CD4-positive, CD25-positive, alpha-beta regulatory T cell (primary cell): Measurements from ENCODE around the gene FBLN7. TPM values are rescaled to one million over a fixed set of nuclear protein-coding genes. Genes with fewer than 3 reads are reported as not detected.
"Not testable (repeated sequence)": the region's sequence is repeated elsewhere in the genome, so short reads cannot be mapped to it uniquely, and the experiment has no call there.

Experiments
- ATAC-seq, 2 donors: fragments of 150-1000 bp; cut with Tn5 transposase; one replicate each; pipeline ENCODE4 v1.10.0; 2021; ENCODE audit warnings: low read depth in 2 of 2, moderate number of reproducible peaks in 2 of 2, moderate library complexity in 1 of 2
- DNase-seq, 3 donors: peaks; one replicate each; pipeline versions ENCODE4 v3.0.0 to v3.0.0-alpha.2; 2012 to 2022; ENCODE audit warnings: mixed read lengths in 1 of 3
- H3K27ac ChIP-seq: one replicate; pipeline ENCODE4 v1.7.0; 2013; ENCODE audit warnings: mild to moderate bottlenecking, low read length; ENCODE audit not compliant: insufficient read depth, poor library complexity, severe bottlenecking
- H3K27me3 ChIP-seq: one replicate; pipeline ENCODE4 v1.7.0; 2013; ENCODE audit warnings: low read length; ENCODE audit not compliant: control insufficient read depth, insufficient read depth
- H3K36me3 ChIP-seq: one replicate; pipeline ENCODE4 v1.7.0; 2013; ENCODE audit warnings: mild to moderate bottlenecking, low read length, moderate library complexity; ENCODE audit not compliant: control insufficient read depth, insufficient read depth
- H3K4me1 ChIP-seq: 2 replicates; pipeline ENCODE4 v1.7.0; 2013; ENCODE audit warnings: mild to moderate bottlenecking, low read length; ENCODE audit not compliant: insufficient read depth, control insufficient read depth, poor library complexity, severe bottlenecking
- H3K4me3 ChIP-seq: one replicate; pipeline ENCODE4 v1.7.0; 2013; ENCODE audit warnings: low read depth, mild to moderate bottlenecking, low read length, moderate library complexity
- H3K9me3 ChIP-seq, 2 experiments: 1 replicate in 1 of 2; 2 replicates in 1 of 2; pipeline ENCODE4 v1.7.0; 2013; ENCODE audit warnings: low read length in 2 of 2, mild to moderate bottlenecking in 1 of 2, moderate library complexity in 1 of 2; ENCODE audit not compliant: control insufficient read depth in 2 of 2
- H3K27ac Mint-ChIP-seq, 3 donors: one replicate each; pipeline ENCODE4 v1.8.0; 2020 to 2022; ENCODE audit warnings: mild to moderate bottlenecking in 3 of 3, mixed read lengths in 3 of 3, moderate library complexity in 2 of 3
- H3K27me3 Mint-ChIP-seq: one replicate; pipeline ENCODE4 v1.8.0; 2022; ENCODE audit warnings: mild to moderate bottlenecking, mixed read lengths
- H3K36me3 Mint-ChIP-seq: one replicate; pipeline ENCODE4 v1.8.0; 2020; ENCODE audit warnings: mixed read lengths
- H3K4me1 Mint-ChIP-seq, 4 donors: one replicate each; pipeline ENCODE4 v1.8.0; 2020 to 2022; ENCODE audit warnings: mixed read lengths in 4 of 4, mild to moderate bottlenecking in 1 of 4
- H3K4me3 Mint-ChIP-seq, 4 donors: one replicate each; pipeline ENCODE4 v1.8.0; 2020 to 2022; ENCODE audit warnings: mild to moderate bottlenecking in 4 of 4, mixed read lengths in 4 of 4, moderate library complexity in 3 of 4
- H3K9me3 Mint-ChIP-seq, 7 donors: one replicate each; pipeline ENCODE4 v1.8.0; 2020 to 2022; ENCODE audit warnings: mixed read lengths in 7 of 7, mild to moderate bottlenecking in 3 of 7, moderate library complexity in 2 of 7
- polyA plus RNA-seq, 4 donors: library from polyadenylated mRNA; unstranded; fragments of 300-500 nt; fragmentation: Illumina TruSeq; gene quantifications; one replicate each; pipeline ENCODE4 v1.2.3, GENCODE V29; 2021
- total RNA-seq: library from RNA; stranded (reverse); gene quantifications from one replicate; pipeline ENCODE4 v1.2.3, GENCODE V29; 2022

Gene FBLN7
- total and polyA plus RNA-seq, 5 donors from 2014 or later = 19.3 to 40.2 (median 36.0) TPM

DNA sequence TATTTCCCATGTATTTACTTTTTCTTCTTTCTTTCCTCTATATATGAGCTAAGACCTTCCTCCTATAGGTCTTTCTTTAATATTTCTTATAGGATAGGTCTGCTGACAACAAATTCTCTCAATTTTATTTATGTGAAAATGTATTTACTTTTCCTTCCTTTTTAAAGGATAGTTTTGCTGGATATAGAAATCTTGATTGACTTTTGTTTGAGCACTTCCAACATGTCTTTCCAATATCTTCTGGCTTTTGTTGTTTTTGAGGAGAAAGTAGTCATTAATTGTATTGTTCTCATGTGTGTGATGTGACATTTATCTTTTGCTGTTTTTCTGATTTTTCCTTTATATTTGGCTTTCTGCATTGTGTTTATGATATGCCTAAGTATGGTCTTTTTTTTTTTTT, 28.9 kb upstream of the FBLN7 start:
- peaks cover 75% of the 10 kb centered on the region for H3K36me3 ChIP-seq

DNA sequence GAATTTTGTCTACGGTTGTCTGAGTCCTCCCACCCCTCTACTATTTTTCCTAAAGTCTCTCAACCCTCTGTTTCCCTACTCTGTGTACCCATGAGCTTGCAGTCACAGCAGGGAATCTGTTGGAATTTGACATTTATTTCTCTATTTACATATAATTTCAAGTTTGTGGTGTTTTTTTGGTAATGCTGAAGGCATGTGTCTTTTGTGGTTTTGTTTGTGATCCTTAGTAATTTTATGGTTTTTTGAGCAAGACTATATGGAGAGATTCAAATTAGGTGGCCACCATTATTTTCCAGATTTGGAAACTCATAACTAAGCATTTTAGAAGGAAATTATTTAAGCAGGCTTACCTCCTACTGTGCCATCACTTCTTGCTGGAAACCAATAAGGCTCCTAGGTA, 27.2 kb upstream of the FBLN7 start:
- Histone ChIP-seq H3K4me1 (no peaks in the 10 kb centered on the region), H3K36me3 (peaks cover 72% of the 10 kb centered on the region), H3K27me3 (no peaks in the 10 kb centered on the region), H3K4me3 (no peak overlapping the region), H3K27ac (no peak overlapping the region), H3K9me3 (peaks cover 14 to 15% of the 10 kb centered on the region in 2 experiments)
- DNase-seq (no peak), ATAC-seq (no peak)
- Mint-ChIP-seq H3K27ac (no peak overlapping the region), H3K4me1 (peaks cover 0 to 5% (median 4%) of the 10 kb centered on the region in 4 donors), H3K36me3 (peaks cover 72% of the 10 kb centered on the region), H3K9me3 (peaks cover 0 to 20% (median 5%) of the 10 kb centered on the region in 7 donors), H3K27me3 (no peaks in the 10 kb centered on the region), H3K4me3 (no peak overlapping the region)

More for the DNA sequence above, 28.9 kb upstream of the FBLN7 start:
- peaks cover 0 to 5% (median 4%) of the 10 kb centered on the region in 4 donors for H3K4me1 Mint-ChIP-seq
- ATAC-seq = no peak
- no peak for DNase-seq
- Histone ChIP-seq H3K4me1 (no peaks in the 10 kb centered on the region), H3K9me3 (peaks cover 14 to 15% of the 10 kb centered on the region in 2 experiments), H3K27ac (no peak overlapping the region), H3K27me3 (no peaks in the 10 kb centered on the region), H3K4me3 (no peak overlapping the region)
- peaks cover 0 to 20% (median 5%) of the 10 kb centered on the region in 7 donors for H3K9me3 Mint-ChIP-seq
- H3K4me3 Mint-ChIP-seq = no peak overlapping the region
- H3K36me3 Mint-ChIP-seq = peaks cover 79% of the 10 kb centered on the region
- no peak overlapping the region for H3K27ac Mint-ChIP-seq
- no peaks in the 10 kb centered on the region for H3K27me3 Mint-ChIP-seq

DNA sequence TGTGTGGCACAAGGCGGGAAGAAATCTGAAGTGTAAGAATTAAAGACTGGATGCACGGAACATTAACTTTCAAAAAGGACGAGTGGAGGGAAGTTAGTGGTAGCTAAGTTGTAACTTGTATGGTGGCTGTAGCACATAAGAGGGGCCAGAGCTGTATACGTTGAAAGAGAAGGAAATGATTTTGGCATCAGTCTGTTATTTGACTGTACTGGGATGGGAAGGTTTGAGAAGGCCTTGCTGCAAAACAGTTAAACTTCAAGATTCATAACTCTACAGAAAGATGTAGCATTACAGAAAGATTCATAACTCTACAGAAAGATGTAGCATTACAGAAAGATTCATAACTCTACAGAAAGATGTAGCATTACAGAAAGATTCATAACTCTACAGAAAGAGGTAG, 24.8 kb upstream of the FBLN7 start:
- H3K4me3 ChIP-seq, H3K27ac ChIP-seq, H3K27me3 ChIP-seq, H3K4me1 ChIP-seq, DNase-seq, H3K27me3 Mint-ChIP-seq, ATAC-seq, H3K4me1 Mint-ChIP-seq, H3K4me3 Mint-ChIP-seq: not testable (repeated sequence)
- H3K9me3 Mint-ChIP-seq = peaks cover 0 to 15% (median 5%) of the 10 kb centered on the region in 7 donors
- peaks cover 68% of the 10 kb centered on the region for H3K36me3 ChIP-seq
- peaks cover 12% of the 10 kb centered on the region in 2 experiments for H3K9me3 ChIP-seq
- peak overlapping the region in 2 of 3 donors; percentile 56 to 88 for H3K27ac Mint-ChIP-seq
- peaks cover 58% of the 10 kb centered on the region for H3K36me3 Mint-ChIP-seq

DNA sequence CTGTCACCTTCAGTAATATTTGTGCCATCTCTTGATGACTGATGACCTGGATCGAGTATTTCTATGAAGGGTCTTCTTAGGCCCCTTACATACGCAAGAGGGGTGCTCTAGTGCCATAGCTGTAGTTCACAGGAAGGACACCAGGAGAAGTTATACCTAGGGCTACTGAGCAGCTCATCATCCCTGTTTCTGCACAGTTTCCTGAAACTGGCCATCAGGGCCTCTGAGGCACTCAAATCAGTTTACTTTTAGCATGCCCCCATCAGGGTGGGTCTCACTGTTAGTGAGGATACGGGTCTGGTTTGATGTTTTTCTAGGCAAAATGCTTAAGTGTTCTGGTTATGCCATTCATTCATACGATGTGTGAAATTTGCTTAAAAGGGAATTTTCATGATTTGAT, 20.0 kb upstream of the FBLN7 start:
- Mint-ChIP-seq H3K27me3 (no peaks in the 10 kb centered on the region), H3K4me1 (peaks cover 0 to 7% (median 1%) of the 10 kb centered on the region in 4 donors), H3K4me3 (no peak overlapping the region), H3K9me3 (peaks cover 0 to 1% (median 0%) of the 10 kb centered on the region in 7 donors), H3K36me3 (peaks cover 16% of the 10 kb centered on the region), H3K27ac (no peak overlapping the region)
- no peak for ATAC-seq
- H3K27ac ChIP-seq = no peak overlapping the region
- DNase-seq = no peak
- H3K27me3 ChIP-seq = no peaks in the 10 kb centered on the region
- H3K36me3 ChIP-seq = peaks cover 25% of the 10 kb centered on the region
- H3K4me3 ChIP-seq = no peak overlapping the region
- H3K4me1 ChIP-seq = no peaks in the 10 kb centered on the region
- H3K9me3 ChIP-seq = no peaks in the 10 kb centered on the region

DNA sequence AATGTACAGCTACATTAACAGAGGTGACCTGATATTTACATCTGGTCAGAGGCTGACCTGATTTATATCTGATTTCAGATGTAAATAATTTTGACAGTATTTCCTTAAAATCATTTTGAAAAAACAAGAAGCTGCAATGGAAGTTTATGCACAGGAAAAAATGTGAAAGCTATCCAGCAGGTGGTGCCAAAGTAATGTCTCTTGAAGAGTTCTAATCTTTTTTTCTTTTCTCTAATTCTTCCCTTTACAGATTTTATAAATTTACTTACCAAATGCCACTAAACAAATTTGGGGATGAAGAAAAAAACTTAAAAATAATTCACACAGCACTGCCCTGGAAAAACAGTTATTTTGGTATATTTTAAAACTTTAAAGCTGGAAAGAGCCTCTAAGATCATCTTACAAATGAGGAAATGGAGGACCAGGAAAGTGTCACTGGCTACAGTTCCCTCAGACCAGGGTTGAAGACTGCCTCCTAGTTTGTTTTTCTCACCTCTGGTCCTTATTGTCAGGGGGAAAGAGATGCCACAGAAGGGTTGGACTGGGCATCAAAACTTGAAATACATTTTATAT, 16.4 kb upstream of the FBLN7 start:
- no peaks in the 10 kb centered on the region for H3K27me3 ChIP-seq
- H3K9me3 ChIP-seq = no peaks in the 10 kb centered on the region
- ATAC-seq (no peak), DNase-seq (peak; percentile 27 to 77 (median 69))
- H3K36me3 Mint-ChIP-seq = peaks cover 21% of the 10 kb centered on the region
- H3K4me1 ChIP-seq = no peaks in the 10 kb centered on the region
- no peaks in the 10 kb centered on the region for H3K27me3 Mint-ChIP-seq
- no peak overlapping the region for H3K27ac Mint-ChIP-seq
- H3K4me3 ChIP-seq = no peak overlapping the region
- H3K36me3 ChIP-seq = peaks cover 10% of the 10 kb centered on the region
- peaks cover 0 to 11% (median 3%) of the 10 kb centered on the region in 4 donors for H3K4me1 Mint-ChIP-seq
- no peak overlapping the region for H3K4me3 Mint-ChIP-seq
- H3K27ac ChIP-seq = no peak overlapping the region
- H3K9me3 Mint-ChIP-seq = no peaks in the 10 kb centered on the region

DNA sequence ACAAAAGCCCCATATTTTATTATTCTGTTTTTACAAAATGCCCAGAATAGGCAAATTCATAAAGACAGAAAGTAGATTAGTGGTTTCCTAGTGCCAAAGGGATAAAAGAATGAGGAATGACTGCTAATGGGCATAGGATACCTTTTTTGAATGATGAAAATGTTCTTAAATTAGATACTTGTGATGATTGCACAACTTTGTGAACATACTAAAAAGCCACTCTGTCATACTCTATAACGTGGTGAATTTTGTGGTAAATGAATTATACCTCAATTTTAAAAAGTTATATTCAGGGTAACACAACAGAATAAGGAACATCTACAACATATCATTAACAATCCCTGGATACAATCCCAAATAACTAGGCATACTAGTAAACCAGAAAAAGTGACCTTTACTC, 9.1 kb upstream of the FBLN7 start:
- Mint-ChIP-seq H3K4me3 (no peak overlapping the region), H3K27me3 (no peaks in the 10 kb centered on the region), H3K9me3 (peaks cover 0 to 17% (median 6%) of the 10 kb centered on the region in 7 donors), H3K36me3 (peaks cover 10% of the 10 kb centered on the region), H3K4me1 (peaks cover 0 to 14% (median 2%) of the 10 kb centered on the region in 4 donors), H3K27ac (no peak overlapping the region)
- H3K27me3 ChIP-seq = no peaks in the 10 kb centered on the region
- no peak for ATAC-seq
- no peaks in the 10 kb centered on the region for H3K36me3 ChIP-seq
- H3K9me3 ChIP-seq = peaks cover 7% of the 10 kb centered on the region in 2 experiments
- DNase-seq = no peak
- no peak overlapping the region for H3K27ac ChIP-seq
- H3K4me1 ChIP-seq = no peaks in the 10 kb centered on the region
- no peak overlapping the region for H3K4me3 ChIP-seq

DNA sequence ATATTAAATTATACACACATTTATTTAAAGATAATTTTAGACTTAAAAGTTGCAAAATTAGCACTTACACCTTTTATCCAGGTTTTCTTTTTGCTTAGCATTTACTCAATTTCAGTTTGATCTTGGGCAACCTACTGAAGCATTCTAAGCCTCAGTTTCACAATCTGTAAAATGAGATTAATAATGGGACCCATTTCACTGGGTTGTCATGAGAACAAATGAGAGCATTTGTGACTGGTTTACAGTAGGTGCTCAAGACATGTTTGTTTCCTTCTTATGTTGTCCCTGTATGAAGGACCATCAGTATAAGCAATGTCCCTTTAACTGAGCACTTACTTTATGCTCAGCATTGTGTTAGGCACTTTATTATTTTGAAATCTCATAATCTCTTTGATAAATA, 4.8 kb upstream of the FBLN7 start:
- peaks cover 8% of the 10 kb centered on the region for H3K4me1 ChIP-seq
- peaks cover 9 to 14% (median 12%) of the 10 kb centered on the region in 4 donors for H3K4me1 Mint-ChIP-seq
- H3K4me3 Mint-ChIP-seq = no peak overlapping the region
- H3K27ac Mint-ChIP-seq = no peak overlapping the region
- peaks cover 0 to 10% (median 6%) of the 10 kb centered on the region in 7 donors for H3K9me3 Mint-ChIP-seq
- peaks cover 22% of the 10 kb centered on the region for H3K27me3 Mint-ChIP-seq
- H3K36me3 ChIP-seq = no peaks in the 10 kb centered on the region
- no peaks in the 10 kb centered on the region for H3K27me3 ChIP-seq
- H3K9me3 ChIP-seq = peaks cover 7% of the 10 kb centered on the region in 2 experiments
- DNase-seq (no peak), ATAC-seq (no peak)
- H3K36me3 Mint-ChIP-seq = peaks cover 12% of the 10 kb centered on the region
- H3K27ac ChIP-seq = no peak overlapping the region
- no peak overlapping the region for H3K4me3 ChIP-seq

DNA sequence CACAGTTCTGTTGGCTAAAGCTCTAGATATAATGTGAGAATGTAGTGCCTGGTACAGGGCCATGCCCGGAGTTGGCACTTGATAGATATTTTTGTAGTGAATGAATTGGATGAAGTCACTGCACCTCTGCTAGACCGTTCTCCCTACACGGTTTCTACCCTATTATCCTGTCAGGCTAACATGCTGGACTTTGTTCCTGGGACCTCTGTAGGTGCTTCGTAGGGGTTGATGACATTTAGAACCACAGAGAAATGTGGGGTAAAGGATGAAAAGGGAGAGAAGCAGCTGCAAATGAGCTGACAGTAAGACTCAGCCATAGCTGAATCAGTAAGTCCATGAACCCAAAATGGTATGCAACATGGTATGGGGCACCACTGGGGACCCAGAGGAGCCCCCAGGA, 4.1 kb upstream of the FBLN7 start:
- Mint-ChIP-seq H3K4me3 (no peak overlapping the region), H3K4me1 (peaks cover 9 to 14% (median 12%) of the 10 kb centered on the region in 4 donors), H3K27me3 (peaks cover 22% of the 10 kb centered on the region), H3K27ac (no peak overlapping the region), H3K9me3 (peaks cover 0 to 8% (median 6%) of the 10 kb centered on the region in 7 donors), H3K36me3 (peaks cover 12% of the 10 kb centered on the region)
- H3K36me3 ChIP-seq = no peaks in the 10 kb centered on the region
- peaks cover 13% of the 10 kb centered on the region for H3K4me1 ChIP-seq
- H3K9me3 ChIP-seq = peaks cover 7% of the 10 kb centered on the region in 2 experiments
- DNase-seq (no peak), ATAC-seq (no peak)
- no peak overlapping the region for H3K27ac ChIP-seq
- H3K4me3 ChIP-seq = no peak overlapping the region
- H3K27me3 ChIP-seq = no peaks in the 10 kb centered on the region
